ENCODE data around the gene TXNRD2. TPM values are rescaled to one million over a fixed set of nuclear protein-coding genes. Genes with fewer than 3 reads are reported as not detected.

The TXNRD2 gene
- total and polyA plus RNA-seq, 2 experiments from 2014 or later = 11.2 to 12.4 TPM

DNA sequence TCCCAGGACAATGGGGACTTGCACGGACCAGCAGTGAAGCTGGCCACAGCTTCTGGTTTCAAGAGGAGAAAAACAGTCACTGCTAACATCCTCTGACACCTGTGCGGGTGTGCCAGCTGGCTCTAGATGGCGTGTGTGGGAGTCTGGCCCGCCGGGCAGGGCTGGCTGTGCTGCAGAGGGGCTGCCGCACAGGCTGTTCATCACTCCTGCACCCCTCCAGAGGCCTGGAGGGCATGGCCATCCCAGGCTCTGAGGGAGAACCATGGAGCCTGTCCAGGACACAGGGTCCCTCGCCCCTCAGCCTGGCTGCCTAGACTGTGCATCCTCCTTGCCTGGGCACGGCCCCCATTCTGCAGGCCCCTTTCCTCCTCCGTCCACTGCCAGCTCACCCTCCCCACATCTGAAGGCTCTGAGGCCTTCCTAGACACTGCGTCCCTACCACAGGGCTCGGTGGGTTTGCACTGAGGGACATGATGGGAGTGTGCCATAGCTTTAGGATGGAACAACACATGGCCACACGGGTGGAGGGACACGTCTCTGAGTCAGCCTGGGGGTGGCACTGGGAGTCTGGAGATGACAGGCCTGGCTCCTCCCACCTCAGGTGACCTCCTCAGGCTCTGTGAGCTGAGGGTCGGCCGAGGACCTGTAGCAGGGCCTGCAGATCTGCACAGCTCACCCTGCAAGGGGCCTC, 44.8 kb downstream of the TXNRD2 start:
- TF ChIP-seq POLR2AphosphoS5 (IDR thresholded peaks at IDR 0.05; ENCODE audit: low read depth) (no peak), EZH2phosphoT487 (IDR thresholded peaks at IDR 0.05; ENCODE audit: unreplicated experiment) (no peak)
- no peaks in the 10 kb centered on the region for H3K36me3 Mint-ChIP-seq (ENCODE audit: low read depth)
- Histone ChIP-seq H3K27ac (ENCODE audit: low read depth) (no peak overlapping the region), H3K79me2 (replicated peaks; ENCODE audit: insufficient read depth) (no peaks in the 10 kb centered on the region), H3F3A (replicated peaks; ENCODE audit: low read depth) (peaks cover 13% of the 10 kb centered on the region; the same call in 1 of the 2 replicates), H3K9me2 (ENCODE audit: insufficient read depth) (no peaks in the 10 kb centered on the region), H3K27me3 (ENCODE audit: insufficient read depth) (no peaks in the 10 kb centered on the region), H3K4me3 (no peak overlapping the region), H3K4me2 (no peak overlapping the region), H2AFZ (no peak overlapping the region), H4K20me1 (replicated peaks; ENCODE audit: insufficient read depth) (no peaks in the 10 kb centered on the region), H3K36me3 (ENCODE audit: insufficient read depth) (no peaks in the 10 kb centered on the region), H3K4me1 (ENCODE audit: insufficient read depth) (peaks cover 10% of the 10 kb centered on the region)
- DNase-seq (ENCODE audit: low spot score) (no peak), ATAC-seq (no peak)
- peaks cover 14% of the 10 kb centered on the region for H3K4me1 Mint-ChIP-seq
- H3K27me3 Mint-ChIP-seq (ENCODE audit: insufficient read depth, low read depth, poor library complexity) = peaks cover 10% of the 10 kb centered on the region
- no peak overlapping the region for H3K27ac Mint-ChIP-seq
- no peaks in the 10 kb centered on the region for H3K9me3 Mint-ChIP-seq
- H3K4me3 Mint-ChIP-seq = no peak overlapping the region

- Histone ChIP-seq H3K9me2 (ENCODE audit: insufficient read depth) (no peaks in the 10 kb centered on the region), H3K27ac (ENCODE audit: low read depth) (no peak overlapping the region), H3K4me3 (no peak overlapping the region), H4K20me1 (replicated peaks; ENCODE audit: insufficient read depth) (no peaks in the 10 kb centered on the region), H3K4me2 (no peak overlapping the region), H3K27me3 (ENCODE audit: insufficient read depth) (no peaks in the 10 kb centered on the region), H3K36me3 (ENCODE audit: insufficient read depth) (no peaks in the 10 kb centered on the region), H3K4me1 (ENCODE audit: insufficient read depth) (peaks cover 20% of the 10 kb centered on the region), H3K79me2 (replicated peaks; ENCODE audit: insufficient read depth) (no peaks in the 10 kb centered on the region), H3F3A (replicated peaks; ENCODE audit: low read depth) (peaks cover 13% of the 10 kb centered on the region; the same call in 1 of the 2 replicates), H2AFZ (no peak overlapping the region)
- Mint-ChIP-seq H3K4me1 (peaks cover 27% of the 10 kb centered on the region), H3K4me3 (no peak overlapping the region), H3K27me3 (ENCODE audit: insufficient read depth, low read depth, poor library complexity) (peaks cover 16% of the 10 kb centered on the region), H3K27ac (no peak overlapping the region), H3K36me3 (ENCODE audit: low read depth) (no peaks in the 10 kb centered on the region), H3K9me3 (no peaks in the 10 kb centered on the region)
- ATAC-seq (no peak), DNase-seq (ENCODE audit: low spot score) (no peak)
- TF ChIP-seq NANOG (IDR thresholded peaks at IDR 0.05; ENCODE audit: borderline replicate concordance) (no peak), POLR2AphosphoS5 (IDR thresholded peaks at IDR 0.05; ENCODE audit: low read depth) (no peak), EZH2 (IDR thresholded peaks at IDR 0.05; ENCODE audit: low read depth, unreplicated experiment) (no peak), ZNF114 (CRISPR knock-in tag; IDR thresholded peaks at IDR 0.05) (no peak), STAT1 (IDR thresholded peaks at IDR 0.05; ENCODE audit: unreplicated experiment) (no peak)
- TF ChIP-seq, protein P1, sequence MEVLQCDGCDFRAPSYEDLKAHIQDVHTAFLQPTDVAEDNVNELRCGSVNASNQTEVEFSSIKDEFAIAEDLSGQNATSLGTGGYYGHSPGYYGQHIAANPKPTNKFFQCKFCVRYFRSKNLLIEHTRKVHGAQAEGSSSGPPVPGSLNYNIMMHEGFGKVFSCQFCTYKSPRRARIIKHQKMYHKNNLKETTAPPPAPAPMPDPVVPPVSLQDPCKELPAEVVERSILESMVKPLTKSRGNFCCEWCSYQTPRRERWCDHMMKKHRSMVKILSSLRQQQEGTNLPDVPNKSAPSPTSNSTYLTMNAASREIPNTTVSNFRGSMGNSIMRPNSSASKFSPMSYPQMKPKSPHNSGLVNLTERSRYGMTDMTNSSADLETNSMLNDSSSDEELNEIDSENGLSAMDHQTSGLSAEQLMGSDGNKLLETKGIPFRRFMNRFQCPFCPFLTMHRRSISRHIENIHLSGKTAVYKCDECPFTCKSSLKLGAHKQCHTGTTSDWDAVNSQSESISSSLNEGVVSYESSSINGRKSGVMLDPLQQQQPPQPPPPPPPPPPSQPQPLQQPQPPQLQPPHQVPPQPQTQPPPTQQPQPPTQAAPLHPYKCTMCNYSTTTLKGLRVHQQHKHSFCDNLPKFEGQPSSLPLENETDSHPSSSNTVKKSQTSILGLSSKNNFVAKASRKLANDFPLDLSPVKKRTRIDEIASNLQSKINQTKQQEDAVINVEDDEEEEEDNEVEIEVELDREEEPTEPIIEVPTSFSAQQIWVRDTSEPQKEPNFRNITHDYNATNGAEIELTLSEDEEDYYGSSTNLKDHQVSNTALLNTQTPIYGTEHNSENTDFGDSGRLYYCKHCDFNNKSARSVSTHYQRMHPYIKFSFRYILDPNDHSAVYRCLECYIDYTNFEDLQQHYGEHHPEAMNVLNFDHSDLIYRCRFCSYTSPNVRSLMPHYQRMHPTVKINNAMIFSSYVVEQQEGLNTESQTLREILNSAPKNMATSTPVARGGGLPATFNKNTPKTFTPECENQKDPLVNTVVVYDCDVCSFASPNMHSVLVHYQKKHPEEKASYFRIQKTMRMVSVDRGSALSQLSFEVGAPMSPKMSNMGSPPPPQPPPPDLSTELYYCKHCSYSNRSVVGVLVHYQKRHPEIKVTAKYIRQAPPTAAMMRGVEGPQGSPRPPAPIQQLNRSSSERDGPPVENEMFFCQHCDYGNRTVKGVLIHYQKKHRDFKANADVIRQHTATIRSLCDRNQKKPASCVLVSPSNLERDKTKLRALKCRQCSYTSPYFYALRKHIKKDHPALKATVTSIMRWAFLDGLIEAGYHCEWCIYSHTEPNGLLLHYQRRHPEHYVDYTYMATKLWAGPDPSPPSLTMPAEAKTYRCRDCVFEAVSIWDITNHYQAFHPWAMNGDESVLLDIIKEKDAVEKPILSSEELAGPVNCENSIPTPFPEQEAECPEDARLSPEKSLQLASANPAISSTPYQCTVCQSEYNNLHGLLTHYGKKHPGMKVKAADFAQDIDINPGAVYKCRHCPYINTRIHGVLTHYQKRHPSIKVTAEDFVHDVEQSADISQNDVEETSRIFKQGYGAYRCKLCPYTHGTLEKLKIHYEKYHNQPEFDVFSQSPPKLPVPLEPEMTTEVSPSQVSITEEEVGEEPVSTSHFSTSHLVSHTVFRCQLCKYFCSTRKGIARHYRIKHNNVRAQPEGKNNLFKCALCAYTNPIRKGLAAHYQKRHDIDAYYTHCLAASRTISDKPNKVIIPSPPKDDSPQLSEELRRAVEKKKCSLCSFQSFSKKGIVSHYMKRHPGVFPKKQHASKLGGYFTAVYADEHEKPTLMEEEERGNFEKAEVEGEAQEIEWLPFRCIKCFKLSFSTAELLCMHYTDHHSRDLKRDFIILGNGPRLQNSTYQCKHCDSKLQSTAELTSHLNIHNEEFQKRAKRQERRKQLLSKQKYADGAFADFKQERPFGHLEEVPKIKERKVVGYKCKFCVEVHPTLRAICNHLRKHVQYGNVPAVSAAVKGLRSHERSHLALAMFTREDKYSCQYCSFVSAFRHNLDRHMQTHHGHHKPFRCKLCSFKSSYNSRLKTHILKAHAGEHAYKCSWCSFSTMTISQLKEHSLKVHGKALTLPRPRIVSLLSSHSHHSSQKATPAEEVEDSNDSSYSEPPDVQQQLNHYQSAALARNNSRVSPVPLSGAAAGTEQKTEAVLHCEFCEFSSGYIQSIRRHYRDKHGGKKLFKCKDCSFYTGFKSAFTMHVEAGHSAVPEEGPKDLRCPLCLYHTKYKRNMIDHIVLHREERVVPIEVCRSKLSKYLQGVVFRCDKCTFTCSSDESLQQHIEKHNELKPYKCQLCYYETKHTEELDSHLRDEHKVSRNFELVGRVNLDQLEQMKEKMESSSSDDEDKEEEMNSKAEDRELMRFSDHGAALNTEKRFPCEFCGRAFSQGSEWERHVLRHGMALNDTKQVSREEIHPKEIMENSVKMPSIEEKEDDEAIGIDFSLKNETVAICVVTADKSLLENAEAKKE (CRISPR knock-in tag; IDR thresholded peaks at IDR 0.05) = no peak
Measured at GRCh38 chr22:19895160-19895849, 46.3 kb downstream of the TXNRD2 start.
